A549 (cell line): ENCODE measurements around the gene CSTF2T. TPM values are rescaled to one million over a fixed set of nuclear protein-coding genes. Genes with fewer than 3 reads are reported as not detected.

Experiments used
- ATAC-seq, 2 experiments: fragments of 200-7000 bp in 1 of 2; fragments of >200 bp in 1 of 2; cut with Nextera tagmentation in 1 of 2; cut with Tn5 transposase in 1 of 2; 3 replicates each; pipeline versions ENCODE4 v1.8.0 to v1.9.1; 2018 to 2020; ENCODE audit warnings: mild to moderate bottlenecking in 1 of 2, moderate library complexity in 1 of 2
- CTCF ChIA-PET: fragments of 300-600 bp; sonication (Branson Sonifier 250); formaldehyde crosslinking; extraction: SDS; loops from one replicate; lab custom pipeline; 2021; ENCODE audit warnings: antibody characterized with exemption, inconsistent platforms; lab: Yijun Ruan, JAX
- POLR2A ChIA-PET: fragments of 350-600 bp; formaldehyde crosslinking; extraction: SDS; loops from one replicate; lab custom pipeline; 2021; ENCODE audit warnings: antibody characterized with exemption, inconsistent platforms; lab: Yijun Ruan, JAX
- DNase-seq, 2 experiments: peaks; one replicate each; pipeline versions ENCODE4 v3.0.0 to v3.0.0-alpha.2; 2011 to 2016; ENCODE audit warnings: low read depth in 1 of 2, low spot score in 1 of 2
- FAIRE-seq: peaks from 2 replicates; lab custom pipeline; 2011; peaks lifted over from hg19 to GRCh38; lab: Jason Lieb, UNC
- H3K27ac ChIP-seq, 2 experiments: fragments of >200 bp; sonication (Bioruptor Twin); formaldehyde crosslinking; 3 replicates each; pipeline ENCODE4 v1.5.1; 2016 to 2017
- H3K4me1 ChIP-seq: fragments of >200 bp; sonication (Bioruptor Twin); formaldehyde crosslinking; 3 replicates; pipeline ENCODE4 v1.6.1; 2016
- H3K4me2 ChIP-seq: fragments of >200 bp; sonication (Bioruptor Twin); formaldehyde crosslinking; 3 replicates; pipeline ENCODE4 v1.6.1; 2016
- H3K4me3 ChIP-seq: fragments of >200 bp; sonication (Bioruptor Twin); formaldehyde crosslinking; 3 replicates; pipeline ENCODE4 v1.5.1; 2016
- H3K9me3 ChIP-seq: fragments of >200 bp; sonication (Bioruptor Twin); formaldehyde crosslinking; 3 replicates; pipeline ENCODE4 v1.6.1; 2016
- BCL3 ChIP-seq: fragments of >200 bp; sonication (Bioruptor Twin); formaldehyde crosslinking; IDR thresholded peaks from 3 replicates; pipeline ENCODE4 v1.6.1; 2016
- BHLHE40 ChIP-seq: IDR thresholded peaks from 2 replicates; pipeline ENCODE4 v1.6.1; 2012; ENCODE audit warnings: low read depth, low read length, inconsistent platforms
- CBX8 ChIP-seq: fragments of 200-600 bp; sonication (generic); IDR thresholded peaks from 2 replicates; pipeline ENCODE4 v1.6.1; 2016
- CEBPB ChIP-seq, 2 experiments: fragments of >200 bp in 1 of 2; sonication (Bioruptor Twin) in 1 of 2; formaldehyde crosslinking in 1 of 2; IDR thresholded peaks; 2 replicates each; pipeline ENCODE4 v1.6.1; 2012 to 2016
- CHD2 ChIP-seq: fragments of 150-350 bp; IDR thresholded peaks from 2 replicates; pipeline ENCODE4 v1.6.1; 2014; ENCODE audit warnings: low read length; ENCODE audit not compliant: partially characterized antibody
- CHD4 ChIP-seq: fragments of 200-600 bp; sonication (generic); IDR thresholded peaks from 2 replicates; pipeline ENCODE4 v1.6.1; 2016; ENCODE audit warnings: antibody characterized with exemption, mild to moderate bottlenecking, borderline replicate concordance
- CTCF ChIP-seq: fragments of >200 bp; sonication (Bioruptor Twin); formaldehyde crosslinking; IDR thresholded peaks from 3 replicates; pipeline ENCODE4 v1.5.1; 2016
- EHF ChIP-seq: fragments of 250-450 bp; sonication (Bioruptor Pico); IDR thresholded peaks from 2 replicates; pipeline ENCODE4 v1.5.0; 2020; ENCODE audit warnings: mild to moderate bottlenecking
- EHMT2 ChIP-seq: fragments of 200-600 bp; sonication (generic); IDR thresholded peaks from 2 replicates; pipeline ENCODE4 v1.6.1; 2016; ENCODE audit warnings: antibody characterized with exemption, low read depth, mild to moderate bottlenecking, moderate library complexity
- HES2 ChIP-seq: fragments of >200 bp; sonication (Bioruptor Twin); formaldehyde crosslinking; IDR thresholded peaks from 2 replicates; pipeline ENCODE4 v1.6.1; 2016
- HMGXB4 ChIP-seq: fragments of 250-450 bp; sonication (Bioruptor Pico); IDR thresholded peaks from 2 replicates; pipeline ENCODE4 v1.5.0; 2021; ENCODE audit warnings: mild to moderate bottlenecking, moderate library complexity, borderline replicate concordance
- HOXA7 ChIP-seq: fragments of 250-450 bp; sonication (Bioruptor Pico); IDR thresholded peaks from 2 replicates; pipeline ENCODE4 v1.5.0; 2020; ENCODE audit warnings: mild to moderate bottlenecking, moderate library complexity
- HOXB5 ChIP-seq: fragments of 250-450 bp; sonication (Bioruptor Pico); IDR thresholded peaks from 2 replicates; pipeline ENCODE4 v1.5.0; 2020; ENCODE audit warnings: mild to moderate bottlenecking, moderate library complexity
- JUNB ChIP-seq: fragments of >200 bp; sonication (Bioruptor Twin); formaldehyde crosslinking; IDR thresholded peaks from 2 replicates; pipeline ENCODE4 v1.6.1; 2016
- KDM1A ChIP-seq: fragments of 200-600 bp; sonication (generic); IDR thresholded peaks from 2 replicates; pipeline ENCODE4 v1.6.1; 2016; ENCODE audit warnings: low read depth, mild to moderate bottlenecking
- MAFK ChIP-seq: fragments of 450-650 bp; IDR thresholded peaks from 2 replicates; pipeline ENCODE4 v1.6.1; 2014; ENCODE audit not compliant: partially characterized antibody
- MYC ChIP-seq: IDR thresholded peaks from 2 replicates; pipeline ENCODE4 v1.6.1; 2012; ENCODE audit warnings: mild to moderate bottlenecking, inconsistent platforms, low read length, improper control_type of control experiment, borderline replicate concordance
- PBX3 ChIP-seq: IDR thresholded peaks from 2 replicates; pipeline ENCODE4 v1.6.1; 2012
- PHF8 ChIP-seq: fragments of 200-600 bp; sonication (generic); IDR thresholded peaks from 2 replicates; pipeline ENCODE4 v1.6.1; 2016; ENCODE audit warnings: low read depth, mild to moderate bottlenecking, antibody characterized with exemption, moderate library complexity, borderline replicate concordance
- POLR2A ChIP-seq: IDR thresholded peaks from 2 replicates; pipeline ENCODE4 v1.6.1; 2012; ENCODE audit warnings: mild to moderate bottlenecking, low read length
- POLR2AphosphoS2 ChIP-seq: conservative IDR thresholded peaks from 2 replicates; pipeline ENCODE4 v1.6.1; 2012; ENCODE audit warnings: low read length, improper control_type of control experiment, inconsistent platforms
- RCOR1 ChIP-seq: fragments of 150-350 bp; IDR thresholded peaks from 2 replicates; pipeline ENCODE4 v1.6.1; 2014; ENCODE audit warnings: antibody characterized with exemption, low read length, low read depth
- RFX5 ChIP-seq: fragments of 450-650 bp; IDR thresholded peaks from 2 replicates; pipeline ENCODE4 v1.7.1; 2014; ENCODE audit warnings: antibody characterized with exemption, mild to moderate bottlenecking, moderate library complexity
- RNF2 ChIP-seq: fragments of 200-600 bp; sonication (generic); IDR thresholded peaks from 2 replicates; pipeline ENCODE4 v1.6.1; 2016; ENCODE audit warnings: low read depth, mild to moderate bottlenecking, antibody characterized with exemption, moderate library complexity, borderline replicate concordance
- SMC3 ChIP-seq: fragments of >200 bp; sonication (Bioruptor Twin); formaldehyde crosslinking; IDR thresholded peaks from 3 replicates; pipeline ENCODE4 v1.6.1; 2018; ENCODE audit warnings: inconsistent platforms
- TFCP2L1 ChIP-seq: fragments of 250-450 bp; sonication (Bioruptor Pico); IDR thresholded peaks from 2 replicates; pipeline ENCODE4 v1.5.0; 2021; ENCODE audit warnings: mild to moderate bottlenecking
- ZFP36 ChIP-seq: fragments of 450-650 bp; IDR thresholded peaks from 2 replicates; pipeline ENCODE4 v1.6.1; 2014; ENCODE audit warnings: borderline replicate concordance; ENCODE audit not compliant: partially characterized antibody
- ZNF302 ChIP-seq: fragments of 250-450 bp; sonication (Bioruptor Pico); IDR thresholded peaks from 2 replicates; pipeline ENCODE4 v1.9.0; 2021; ENCODE audit warnings: inconsistent platforms, mild to moderate bottlenecking, moderate library complexity
- WGBS: methylation state at CpG from one replicate; pipeline ENCODE4 v1.1.6; 2017; ENCODE audit errors: missing lambda C conversion rate; 5-methylcytosine and 5-hydroxymethylcytosine counted together
- polyA plus RNA-seq, 4 experiments: library from polyadenylated mRNA; depleted of rRNA in 3 of 4; stranded (reverse); fragments of >200 nt; fragmentation: RNase III in 1 of 4; extraction: RNeasy Plus Mini Kit Qiagen cat#74134 plus additional on column Dnase treatment in 1 of 4; gene quantifications; 2 replicates in 3 of 4; 3 replicates in 1 of 4; pipeline ENCODE4 v1.2.3, GENCODE V29; 2011 to 2017

CSTF2T gene
- polyA plus RNA-seq, 2 of the 4 experiments (the other 2 are of a cell fraction), result 9.4 to 18.2 TPM

GRCh38 chr10:51675088-51675487 is 24.3 kb downstream of the CSTF2T start (continued):
- TF ChIP-seq KDM1A, result no peak
- TF ChIP-seq BCL3, result no peak
- no peak for TF ChIP-seq EHF (CRISPR knock-in tag)
- no peak for TF ChIP-seq ZNF302 (CRISPR knock-in tag)
- no peak for TF ChIP-seq PBX3

- H3K4me3 ChIP-seq, result no peak overlapping the region
- no peak for ATAC-seq
- no peak overlapping the region for H3K27ac ChIP-seq
- POLR2A ChIA-PET, result no interaction called here
- no peak for DNase-seq
- TF ChIP-seq RNF2, result no peak
- no peaks in the 10 kb centered on the region for H3K9me3 ChIP-seq
- no peak overlapping the region for H3K4me2 ChIP-seq
- H3K4me1 ChIP-seq, result no peaks in the 10 kb centered on the region
- CTCF ChIA-PET, result no interaction called here
- FAIRE-seq, result no peak
Observed at GRCh38 chr10:51672039-51672535, 27.3 kb downstream of the CSTF2T start.

- Histone ChIP-seq H3K4me2 (no peak overlapping the region), H3K4me3 (no peak overlapping the region), H3K27ac (no peak overlapping the region), H3K9me3 (no peaks in the 10 kb centered on the region), H3K4me1 (no peaks in the 10 kb centered on the region)
- CTCF ChIA-PET, result interaction anchor here (1.4 kb wide), 1 partner anchor 279 kb away, joined by 4 read pairs; no protein-coding TSS in a partner anchor
- FAIRE-seq (no peak), ATAC-seq (no peak), DNase-seq (no peak)
- WGBS, result 22% methylated on average over 5 of the region's 5 CpGs
- POLR2A ChIA-PET, result no interaction called here
- TF ChIP-seq EHMT2 (no peak), RCOR1 (no peak), ZFP36 (no peak), JUNB (no peak), MYC (no peak), POLR2A (no peak), PBX3 (no peak), HES2 (no peak), ZNF302 (CRISPR knock-in tag) (no peak), HMGXB4 (CRISPR knock-in tag) (no peak)
Observed at GRCh38 chr10:51669041-51669440, 30.4 kb downstream of the CSTF2T start.

- H3K4me2 ChIP-seq, result no peak overlapping the region
- no peak for TF ChIP-seq HOXA7
- no peak for TF ChIP-seq JUNB
- TF ChIP-seq CHD4, result no peak
- TF ChIP-seq EHF (CRISPR knock-in tag), result no peak
- TF ChIP-seq SMC3, result no peak
- no peak for TF ChIP-seq CEBPB (IDR thresholded peaks at IDR 0.05)
- no peak for TF ChIP-seq HOXB5 (CRISPR knock-in tag)
- no peak for TF ChIP-seq POLR2AphosphoS2
- no peak for TF ChIP-seq MAFK
- TF ChIP-seq PHF8, result no peak
- TF ChIP-seq CHD2, result no peak
- no peak for TF ChIP-seq BHLHE40
- no peak for TF ChIP-seq CTCF
- TF ChIP-seq CBX8, result no peak
- TF ChIP-seq RFX5, result no peak
- TF ChIP-seq MYC, result no peak
- no peak for TF ChIP-seq TFCP2L1
Observed at GRCh38 chr10:51668336-51668689, 31.1 kb downstream of the CSTF2T start.

More at GRCh38 chr10:51668336-51668689, 31.1 kb downstream of the CSTF2T start:
- H3K9me3 ChIP-seq, result no peaks in the 10 kb centered on the region
- no peak for FAIRE-seq
- no peak for DNase-seq
- ATAC-seq, result no peak
- H3K4me1 ChIP-seq, result no peaks in the 10 kb centered on the region
- H3K4me3 ChIP-seq, result no peak overlapping the region
- no peak overlapping the region for H3K27ac ChIP-seq
- CTCF ChIA-PET, result no interaction called here
- POLR2A ChIA-PET, result no interaction called here
